ENCODE data around the gene ZNF99.
"Not testable (repeated sequence)": the region's sequence is repeated elsewhere in the genome, so short reads cannot be mapped to it uniquely, and the experiment has no call there.

ZNF99 gene

GRCh38 chr19:22708983-22709382 lies 75.0 kb downstream of the ZNF99 start:
- Mint-ChIP-seq H3K36me3 (ENCODE audit: low read depth) (no peaks in the 10 kb centered on the region), H3K9me3 (peaks cover 21% of the 10 kb centered on the region), H3K27me3 (ENCODE audit: low read depth) (no peaks in the 10 kb centered on the region), H3K27ac (no peak overlapping the region), H3K4me1 (no peaks in the 10 kb centered on the region), H3K4me3 (no peak overlapping the region)
- TF ChIP-seq CTCF (IDR thresholded peaks at IDR 0.05; ENCODE audit: unreplicated experiment in 3 of 3), result no peak

GRCh38 chr19:22703096-22703495 lies 80.9 kb downstream of the ZNF99 start:
- H3K4me3 Mint-ChIP-seq; H3K36me3 Mint-ChIP-seq (ENCODE audit: low read depth); H3K27me3 Mint-ChIP-seq (ENCODE audit: low read depth); H3K4me1 Mint-ChIP-seq; H3K27ac Mint-ChIP-seq: not testable (repeated sequence)
- H3K9me3 Mint-ChIP-seq, result peaks cover 33% of the 10 kb centered on the region

- peaks cover 35% of the 10 kb centered on the region for H3K9me3 Mint-ChIP-seq
- H3K27ac Mint-ChIP-seq; H3K27me3 Mint-ChIP-seq (ENCODE audit: low read depth); H3K4me1 Mint-ChIP-seq; H3K36me3 Mint-ChIP-seq (ENCODE audit: low read depth); H3K4me3 Mint-ChIP-seq: not testable (repeated sequence)
Measured at GRCh38 chr19:22702661-22703060, 81.3 kb downstream of the ZNF99 start.

All from nephron (organoid).